Nucleus accumbens (tissue), 56 donors: Measurements from ENCODE around the gene PHC3.
A peak's percentile ranks its signal among the peaks of the same experiment; 100 is the strongest.

Experiments
- DNase-seq, 56 donors: peaks; one replicate each; lab custom pipeline; 2025; lab: John Stamatoyannopoulos, UW

PHC3 gene

GRCh38 chr3:170189398-170190256, 8.1 kb upstream of the PHC3 start:
- DNase-seq: no peak

GRCh38 chr3:170180079-170180907, 1.2 kb downstream of the PHC3 start:
- no peak for DNase-seq

GRCh38 chr3:170179432-170179831, 2.1 kb downstream of the PHC3 start:
- no peak for DNase-seq

- no peak for DNase-seq
These were observed 2.9 kb downstream of the PHC3 start for GRCh38 chr3:170178651-170179050.

- DNase-seq: no peak
These were observed 10.0 kb downstream of the PHC3 start for GRCh38 chr3:170171563-170171962.

GRCh38 chr3:170164717-170165116, 16.8 kb downstream of the PHC3 start:
- no peak for DNase-seq

- no peak for DNase-seq
These were observed 17.4 kb downstream of the PHC3 start for GRCh38 chr3:170163956-170164645.

GRCh38 chr3:170162630-170163029, 18.9 kb downstream of the PHC3 start:
- no peak for DNase-seq

GRCh38 chr3:170162052-170162451, 19.5 kb downstream of the PHC3 start:
- DNase-seq: no peak

- no peak for DNase-seq
These were observed 21.6 kb downstream of the PHC3 start for GRCh38 chr3:170159933-170160332.

GRCh38 chr3:170159459-170159858, 22.1 kb downstream of the PHC3 start:
- DNase-seq: no peak

- no peak for DNase-seq
These were observed 25.9 kb downstream of the PHC3 start for GRCh38 chr3:170155604-170156003.

GRCh38 chr3:170154569-170155143, 26.9 kb downstream of the PHC3 start:
- DNase-seq: no peak

- no peak for DNase-seq
These were observed 27.4 kb downstream of the PHC3 start for GRCh38 chr3:170154084-170154483.

- DNase-seq: no peak
These were observed 30.0 kb downstream of the PHC3 start for GRCh38 chr3:170151536-170151935.

GRCh38 chr3:170149016-170149415, 32.5 kb downstream of the PHC3 start:
- no peak for DNase-seq

GRCh38 chr3:170145278-170145677, 36.3 kb downstream of the PHC3 start:
- DNase-seq: peak in 7 of 56 donors; percentile 1 to 29 (median 8)

GRCh38 chr3:170144437-170144843, 37.1 kb downstream of the PHC3 start:
- DNase-seq: no peak

GRCh38 chr3:170142373-170142772, 39.2 kb downstream of the PHC3 start:
- DNase-seq: no peak

- no peak for DNase-seq
These were observed 43.5 kb downstream of the PHC3 start for GRCh38 chr3:170137986-170138385.

- no peak for DNase-seq
These were observed 49.2 kb downstream of the PHC3 start for GRCh38 chr3:170132335-170132734.
